Heart left ventricle (tissue), 16 donors: ENCODE data around the gene EMID1. TPM values are rescaled to one million over a fixed set of nuclear protein-coding genes. Genes with fewer than 3 reads are reported as not detected.

ENCODE experiments used
- ATAC-seq, 4 donors: fragments of 200-7000 bp; cut with Tn5 transposase; one replicate each; pipeline ENCODE4 v1.9.1; 2020 to 2022; ENCODE audit warnings: moderate library complexity in 4 of 4, mild to moderate bottlenecking in 3 of 4, moderate number of reproducible peaks in 1 of 4
- DNase-seq, 5 donors: peaks; one replicate each; pipeline ENCODE4 v3.0.0-alpha.2; 2020
- H3K27ac ChIP-seq, 12 donors: fragments of 200-600 bp; sonication (generic) in 4 of 12; one replicate each; pipeline versions ENCODE4 v1.5.0 to v1.8.0; 2016 to 2022; ENCODE audit warnings: mild to moderate bottlenecking in 2 of 12
- H3K27me3 ChIP-seq, 9 donors: fragments of 200-600 bp; sonication (generic) in 2 of 9; one replicate each; pipeline versions ENCODE4 v1.5.1 to v1.8.0; 2016 to 2022; ENCODE audit warnings: mild to moderate bottlenecking in 3 of 9
- H3K36me3 ChIP-seq, 9 donors: fragments of 200-600 bp; sonication (generic) in 2 of 9; one replicate each; pipeline versions ENCODE4 v1.5.0 to v1.8.0; 2018 to 2022; ENCODE audit warnings: mild to moderate bottlenecking in 2 of 9
- H3K4me1 ChIP-seq, 12 donors: fragments of 200-600 bp; sonication (generic) in 4 of 12; one replicate each; pipeline versions ENCODE4 v1.5.0 to v1.8.0; 2016 to 2022; ENCODE audit warnings: mild to moderate bottlenecking in 3 of 12
- H3K4me3 ChIP-seq, 12 donors: fragments of 200-600 bp; sonication (generic) in 4 of 12; one replicate each; pipeline versions ENCODE4 v1.5.0 to v1.8.0; 2017 to 2022; ENCODE audit warnings: mild to moderate bottlenecking in 9 of 12, moderate library complexity in 4 of 12
- H3K9me3 ChIP-seq, 12 donors: fragments of 200-600 bp; sonication (generic) in 4 of 12; one replicate each; pipeline versions ENCODE4 v1.5.0 to v1.8.0; 2016 to 2022; ENCODE audit warnings: mild to moderate bottlenecking in 1 of 12
- POLR2A ChIP-seq, 2 donors: fragments of 450-650 bp; IDR thresholded peaks; one replicate each; pipeline ENCODE4 v1.6.1; 2017; ENCODE audit warnings: antibody characterized with exemption in 2 of 2, mild to moderate bottlenecking in 2 of 2, moderate library complexity in 2 of 2
- WGBS, 4 donors: extraction: QIAGEN DNeasy Blood & Tissue Kit in 2 of 4; methylation state at CpG; one replicate each; pipeline versions ENCODE4 v1.1.5 to v1.1.7; 2013 to 2018; 5-methylcytosine and 5-hydroxymethylcytosine counted together
- intact Hi-C, 10 donors: fragments of 100-400 bp; cut with DNase I; formaldehyde crosslinking; loops; one replicate each; pipeline versions ENCODE4 v1.11.1 to v1.14.2; 2022
- polyA plus RNA-seq, 2 donors: library from polyadenylated mRNA; stranded (reverse); fragments of 200-250 nt; gene quantifications; one replicate each; pipeline ENCODE4 v1.2.3, GENCODE V29; 2013
- total RNA-seq, 9 donors: library from RNA; depleted of rRNA in 2 of 9; stranded (reverse); fragments of >200 nt in 2 of 9; fragmentation: NEBNext Ultra II Directional in 3 of 9; extraction: Animal tissue kit (Norgen Biotek cat#: 25700) in 3 of 9; gene quantifications; one replicate each; pipeline versions ENCODE4 v1.1.0 to v1.2.4, GENCODE V29; 2016 to 2023
- TF ChIP-seq, protein P1 (sequence below), 12 donors: fragments of 200-600 bp; sonication (generic) in 4 of 12; IDR thresholded peaks; one replicate each; pipeline versions ENCODE4 v1.5.0 to v1.8.0; 2018 to 2022; ENCODE audit warnings: antibody characterized with exemption in 12 of 12, mild to moderate bottlenecking in 5 of 12
- donor health status: ischemic (EF 13 %, LVEDD 7.1; RV severe dilation, severe dysfunction).
- donor health status: healthy with polysubstance abuse.
- donor health status: DM: no; HTN: yes; CAD: no.
- donor health status: DM: no; HTN: no; CAD: no.
- donor health status: ischemic (EF 25% LVEDD 6.9; RV normal size, moderate dysfunction).
- donor health status: ischemic (EF 25% LVEDD 5.7; RV mildly dilated, moderate dysfunction).
- donor health status: healthy.
- donor health status: DM: yes; HTN: yes; CAD: no.
- donor health status: ischemic (EF 35%, LVEDD 5.7; RV mildly dilated, moderate dysfunction).
- donor health status: nonischemic (EF 11% LVEDD 7.7; RV severe dilation, severe dysfunction).
- donor health status: DM: yes; HTN: yes; CAD: no.
- donor health status: PGD.
- donor health status: ischemic (EF 29% LVEDD 5.4; RV normal size, mild dysfunction).
- donor health status: nonischemic (EF 23%, LVEDD 6.1; RV moderate dilation, normal function).

The EMID1 gene
- total and polyA plus RNA-seq, 11 donors: 0.16 to 1.5 (median 0.32) TPM; not detected in 2

DNA sequence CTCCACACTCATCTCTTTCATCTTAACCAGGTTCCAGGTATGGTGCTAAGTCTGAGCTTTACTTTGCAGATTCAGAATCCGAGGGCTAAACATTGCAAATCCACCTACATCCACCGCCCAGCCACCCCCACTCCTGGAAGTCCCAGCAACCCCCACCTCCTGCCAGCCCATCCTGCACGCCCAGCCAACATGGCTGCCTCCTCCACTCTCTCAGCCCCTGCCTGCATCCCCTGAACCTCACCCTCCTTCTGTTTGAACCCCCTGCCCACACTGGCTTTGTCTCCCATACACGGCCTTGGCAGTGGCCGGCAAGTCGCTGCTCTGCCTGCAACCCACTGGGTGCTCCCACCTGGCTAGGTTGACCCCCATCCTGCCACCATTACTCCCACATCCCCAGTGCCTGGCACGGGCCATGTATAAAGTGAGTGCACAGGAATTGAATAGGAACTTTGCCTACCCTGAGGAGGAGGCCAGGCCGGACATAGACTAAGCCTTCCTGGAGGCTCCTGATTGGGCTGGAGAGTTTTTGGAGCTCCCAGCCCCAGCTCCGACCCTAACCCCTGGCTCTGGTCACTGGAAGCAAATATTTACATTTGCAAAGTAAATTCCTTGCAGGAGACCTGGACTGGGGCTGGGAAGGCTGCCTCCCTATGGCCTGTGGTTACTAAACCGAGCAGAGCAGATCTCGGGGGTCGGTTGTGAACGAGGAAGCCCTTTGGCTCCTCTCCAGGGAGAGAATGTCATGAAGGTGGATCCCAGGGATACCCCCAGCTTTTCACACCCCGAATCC lies 14.4 kb downstream of the EMID1 start:
- Histone ChIP-seq H3K4me1 (peaks cover 0 to 6% (median 3%) of the 10 kb centered on the region in 12 donors), H3K4me3 (no peak overlapping the region), H3K27ac (no peak overlapping the region), H3K9me3 (no peaks in the 10 kb centered on the region), H3K27me3 (no peaks in the 10 kb centered on the region), H3K36me3 (no peaks in the 10 kb centered on the region)
- intact Hi-C loops: no loop called here
- TF ChIP-seq, protein P1, sequence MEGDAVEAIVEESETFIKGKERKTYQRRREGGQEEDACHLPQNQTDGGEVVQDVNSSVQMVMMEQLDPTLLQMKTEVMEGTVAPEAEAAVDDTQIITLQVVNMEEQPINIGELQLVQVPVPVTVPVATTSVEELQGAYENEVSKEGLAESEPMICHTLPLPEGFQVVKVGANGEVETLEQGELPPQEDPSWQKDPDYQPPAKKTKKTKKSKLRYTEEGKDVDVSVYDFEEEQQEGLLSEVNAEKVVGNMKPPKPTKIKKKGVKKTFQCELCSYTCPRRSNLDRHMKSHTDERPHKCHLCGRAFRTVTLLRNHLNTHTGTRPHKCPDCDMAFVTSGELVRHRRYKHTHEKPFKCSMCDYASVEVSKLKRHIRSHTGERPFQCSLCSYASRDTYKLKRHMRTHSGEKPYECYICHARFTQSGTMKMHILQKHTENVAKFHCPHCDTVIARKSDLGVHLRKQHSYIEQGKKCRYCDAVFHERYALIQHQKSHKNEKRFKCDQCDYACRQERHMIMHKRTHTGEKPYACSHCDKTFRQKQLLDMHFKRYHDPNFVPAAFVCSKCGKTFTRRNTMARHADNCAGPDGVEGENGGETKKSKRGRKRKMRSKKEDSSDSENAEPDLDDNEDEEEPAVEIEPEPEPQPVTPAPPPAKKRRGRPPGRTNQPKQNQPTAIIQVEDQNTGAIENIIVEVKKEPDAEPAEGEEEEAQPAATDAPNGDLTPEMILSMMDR (IDR thresholded peaks at IDR 0.05): no peak
- no peak for TF ChIP-seq POLR2A (IDR thresholded peaks at IDR 0.05)
- no peak for DNase-seq
- no peak for ATAC-seq
- WGBS, 4 donors: 90 to 91% (median 90%) methylated on average over 12 to 14 of the region's 14 CpGs

DNA sequence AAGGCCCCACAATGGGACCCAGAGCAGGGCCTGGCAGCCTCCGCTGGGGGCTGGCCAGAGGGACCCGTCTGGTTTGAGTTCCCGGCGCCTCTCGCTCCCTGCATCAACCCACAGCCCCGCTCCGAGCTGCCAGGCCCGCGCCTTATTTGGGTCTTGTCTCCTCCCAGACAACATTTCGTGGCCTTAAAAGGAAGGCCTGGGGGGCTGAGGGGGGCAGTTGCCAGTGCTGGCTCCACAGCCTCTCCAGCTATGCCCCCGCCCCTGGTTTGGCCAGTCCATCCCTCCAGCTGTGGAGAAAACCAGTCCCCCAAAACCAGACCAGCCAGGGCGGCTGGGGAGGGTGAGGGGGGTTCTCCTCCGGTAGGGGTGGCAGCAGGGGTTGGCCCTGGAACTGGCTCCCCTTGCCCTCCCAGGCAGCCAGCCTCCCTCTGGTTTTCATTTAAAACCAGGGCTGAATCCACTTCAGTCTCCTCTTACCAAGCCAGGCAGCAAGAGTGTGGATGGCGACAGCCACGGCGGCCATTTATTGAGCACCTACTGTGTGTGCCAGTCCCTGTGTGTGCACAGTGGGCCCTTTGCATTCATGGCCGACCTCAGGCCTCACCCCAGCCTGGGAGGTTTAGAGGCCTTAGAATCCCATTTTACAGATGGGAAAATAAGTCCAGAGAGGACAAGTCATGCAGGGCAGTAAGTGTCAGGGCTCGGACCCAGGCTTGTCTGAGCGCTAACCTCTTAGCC lies 18.6 kb downstream of the EMID1 start:
- TF ChIP-seq, protein P1 (IDR thresholded peaks at IDR 0.05): no peak
- no peak for TF ChIP-seq POLR2A (IDR thresholded peaks at IDR 0.05)
- peaks cover 0 to 18% (median 13%) of the 10 kb centered on the region in 12 donors for H3K4me1 ChIP-seq
- no peaks in the 10 kb centered on the region for H3K27me3 ChIP-seq
- no peak for DNase-seq
- 70 to 88% (median 78%) methylated on average over 7 to 19 of the region's 19 CpGs for WGBS, 4 donors
- no peak overlapping the region for H3K4me3 ChIP-seq
- H3K36me3 ChIP-seq: no peaks in the 10 kb centered on the region
- ATAC-seq: no peak
- intact Hi-C loops: no loop called here
- H3K27ac ChIP-seq: peak overlapping the region in 1 of 12 donors; percentile 52
- H3K9me3 ChIP-seq: no peaks in the 10 kb centered on the region

- no peaks in the 10 kb centered on the region for H3K27me3 ChIP-seq
- DNase-seq (no peak), ATAC-seq (no peak)
- no peaks in the 10 kb centered on the region for H3K9me3 ChIP-seq
- WGBS, 4 donors: 88 to 96% (median 95%) methylated on average over 5 to 7 of the region's 7 CpGs
- TF ChIP-seq, protein P1 (IDR thresholded peaks at IDR 0.05): no peak
- no peak for TF ChIP-seq POLR2A (IDR thresholded peaks at IDR 0.05)
- no peak overlapping the region for H3K4me3 ChIP-seq
- intact Hi-C loops: no loop called here
- peaks cover 0 to 18% (median 13%) of the 10 kb centered on the region in 12 donors for H3K4me1 ChIP-seq
- H3K36me3 ChIP-seq: no peaks in the 10 kb centered on the region
- H3K27ac ChIP-seq: peak overlapping the region in 3 of 12 donors; percentile 8 to 50 (median 34)
These were observed 19.2 kb downstream of the EMID1 start for GRCh38 chr22:29224859-29225410.
